Gastroesophageal sphincter (tissue), 4 donors: Measurements from ENCODE around the gene MRPL43. TPM values are rescaled to one million over a fixed set of nuclear protein-coding genes. Genes with fewer than 3 reads are reported as not detected.
A peak's percentile ranks its signal among the peaks of the same experiment; 100 is the strongest.
"Not testable (repeated sequence)": the region's sequence is repeated elsewhere in the genome, so short reads cannot be mapped to it uniquely, and the experiment has no call there.

Source experiments
- ATAC-seq: fragments of 150-250 bp; one replicate; pipeline ENCODE4 v1.9.1; 2016; ENCODE audit warnings: mild to moderate bottlenecking, moderate library complexity
- H3K27ac ChIP-seq, 4 donors: fragments of 200-600 bp; sonication (generic) in 3 of 4; 1 replicate in 3 of 4; 2 replicates in 1 of 4; pipeline ENCODE4 v1.5.1; 2016 to 2019
- H3K27me3 ChIP-seq: fragments of 200-600 bp; sonication (generic); one replicate; pipeline ENCODE4 v1.5.1; 2019
- H3K36me3 ChIP-seq, 2 donors: fragments of 200-600 bp; sonication (generic); one replicate each; pipeline ENCODE4 v1.5.1; 2019; ENCODE audit warnings: control low read depth in 1 of 2
- H3K4me1 ChIP-seq, 3 donors: fragments of 200-600 bp; sonication (generic); 1 replicate in 2 of 3; 2 replicates in 1 of 3; pipeline ENCODE4 v1.5.1; 2016 to 2019; ENCODE audit warnings: control low read depth in 2 of 3
- H3K4me3 ChIP-seq, 2 donors: fragments of 200-600 bp; sonication (generic); one replicate each; pipeline ENCODE4 v1.5.1; 2019; ENCODE audit warnings: mild to moderate bottlenecking in 1 of 2, moderate library complexity in 1 of 2
- H3K9me3 ChIP-seq, 3 donors: fragments of 200-600 bp; sonication (generic); one replicate each; pipeline ENCODE4 v1.5.1; 2017 to 2019; ENCODE audit warnings: control low read depth in 2 of 3
- EP300 ChIP-seq: sonication (generic); formaldehyde crosslinking; IDR thresholded peaks from one replicate; pipeline ENCODE4 v1.6.1; 2017; ENCODE audit warnings: antibody characterized with exemption, mild to moderate bottlenecking
- POLR2A ChIP-seq, 2 donors: fragments of 450-650 bp; IDR thresholded peaks; one replicate each; pipeline ENCODE4 v1.6.1; 2017; ENCODE audit warnings: antibody characterized with exemption in 2 of 2, mild to moderate bottlenecking in 2 of 2, moderate library complexity in 1 of 2
- POLR2AphosphoS5 ChIP-seq: sonication (generic); formaldehyde crosslinking; IDR thresholded peaks from one replicate; pipeline ENCODE4 v1.6.1; 2017; ENCODE audit warnings: antibody characterized with exemption
- WGBS, 2 donors: methylation state at CpG; one replicate each; pipeline ENCODE4 v1.1.5; 2018; ENCODE audit warnings: low coverage in 1 of 2; 5-methylcytosine and 5-hydroxymethylcytosine counted together
- total RNA-seq, 4 donors: library from RNA; depleted of rRNA; stranded (reverse); fragments of >200 nt; gene quantifications; one replicate each; pipeline ENCODE4 v1.1.0, GENCODE V29; 2016
- TF ChIP-seq, protein P1 (sequence below), 4 experiments: fragments of 200-600 bp in 2 of 4; fragments of 450-650 bp in 2 of 4; sonication (generic) in 1 of 4; IDR thresholded peaks; one replicate each; pipeline ENCODE4 v1.5.1; 2017 to 2019; ENCODE audit warnings: antibody characterized with exemption in 4 of 4, mild to moderate bottlenecking in 2 of 4, moderate library complexity in 2 of 4

Gene MRPL43
- 10 to 100 TPM; 58.0 to 93.8 (median 80.7) TPM for total RNA-seq

DNA sequence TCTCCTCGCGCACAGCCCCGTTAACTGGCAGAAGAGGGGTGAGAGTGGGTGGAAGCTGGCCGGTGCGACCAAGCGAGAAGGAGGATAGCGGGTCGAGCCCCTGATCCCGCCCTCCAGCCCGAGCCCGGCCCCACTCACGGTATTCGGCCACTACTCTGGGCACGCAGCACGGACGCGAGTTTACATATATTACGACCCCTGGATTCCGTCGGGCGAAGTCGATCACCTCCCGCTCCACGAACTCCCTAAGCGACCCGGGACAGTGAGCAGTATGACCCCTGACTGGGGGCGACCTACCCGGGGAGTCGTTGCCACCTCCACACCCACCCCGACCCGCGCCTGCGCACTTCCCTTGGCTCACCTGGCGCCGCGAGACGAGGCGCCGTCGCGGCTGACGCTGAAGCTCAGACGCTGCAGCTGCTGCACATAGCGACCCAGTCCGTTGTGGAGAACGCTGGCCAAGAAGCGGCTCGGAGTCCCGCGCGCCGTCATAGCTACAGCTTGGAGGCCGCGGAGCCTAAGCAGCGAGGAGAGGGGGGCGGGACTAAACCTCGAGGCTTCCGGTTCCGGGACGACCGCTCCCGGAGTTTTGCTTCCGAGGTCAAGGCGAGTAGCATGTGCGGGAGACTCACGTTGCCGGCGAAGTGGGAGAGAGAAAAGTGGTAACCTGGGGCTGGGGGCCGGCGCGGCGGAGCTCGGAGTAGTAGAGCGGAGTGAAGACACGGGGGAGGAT is at the start of gene MRPL43, which contains the start of gene TWNK:
TSS of gene MRPL43 (minus strand) at position 546 of the 733 bp plus-strand sequence. CDS start at position 492, 54 bp downstream.
TSS of gene TWNK (plus strand) at position 592 of the 733 bp plus-strand sequence. CDS start 668 bp downstream, outside the sequence.
- peaks cover 0 to 49% (median 19%) of the 10 kb centered on the region in 3 donors for H3K4me1 ChIP-seq
- WGBS, 2 donors, result 0% methylated on average over 7 of the region's 75 CpGs
- H3K27me3 ChIP-seq, result no peaks in the 10 kb centered on the region
- H3K4me3 ChIP-seq, result peak within 1 kb of the TSS; percentile 86 to 94
- TF ChIP-seq EP300, result no peak
- TF ChIP-seq, protein P1, sequence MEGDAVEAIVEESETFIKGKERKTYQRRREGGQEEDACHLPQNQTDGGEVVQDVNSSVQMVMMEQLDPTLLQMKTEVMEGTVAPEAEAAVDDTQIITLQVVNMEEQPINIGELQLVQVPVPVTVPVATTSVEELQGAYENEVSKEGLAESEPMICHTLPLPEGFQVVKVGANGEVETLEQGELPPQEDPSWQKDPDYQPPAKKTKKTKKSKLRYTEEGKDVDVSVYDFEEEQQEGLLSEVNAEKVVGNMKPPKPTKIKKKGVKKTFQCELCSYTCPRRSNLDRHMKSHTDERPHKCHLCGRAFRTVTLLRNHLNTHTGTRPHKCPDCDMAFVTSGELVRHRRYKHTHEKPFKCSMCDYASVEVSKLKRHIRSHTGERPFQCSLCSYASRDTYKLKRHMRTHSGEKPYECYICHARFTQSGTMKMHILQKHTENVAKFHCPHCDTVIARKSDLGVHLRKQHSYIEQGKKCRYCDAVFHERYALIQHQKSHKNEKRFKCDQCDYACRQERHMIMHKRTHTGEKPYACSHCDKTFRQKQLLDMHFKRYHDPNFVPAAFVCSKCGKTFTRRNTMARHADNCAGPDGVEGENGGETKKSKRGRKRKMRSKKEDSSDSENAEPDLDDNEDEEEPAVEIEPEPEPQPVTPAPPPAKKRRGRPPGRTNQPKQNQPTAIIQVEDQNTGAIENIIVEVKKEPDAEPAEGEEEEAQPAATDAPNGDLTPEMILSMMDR (IDR thresholded peaks at IDR 0.05), result peak in 1 of 4 experiments; percentile 33
- TF ChIP-seq POLR2AphosphoS5, result peak; percentile 72
- TF ChIP-seq POLR2A (IDR thresholded peaks at IDR 0.05), result peak in 1 of 2 donors; percentile 33
- ATAC-seq, result peak; percentile 83
- H3K27ac ChIP-seq, result peak within 1 kb of the TSS; percentile 25 to 90 (median 84)
- peaks cover 0 to 67% of the 10 kb centered on the region in 2 donors for H3K36me3 ChIP-seq
- H3K9me3 ChIP-seq, result no peaks in the 10 kb centered on the region

DNA sequence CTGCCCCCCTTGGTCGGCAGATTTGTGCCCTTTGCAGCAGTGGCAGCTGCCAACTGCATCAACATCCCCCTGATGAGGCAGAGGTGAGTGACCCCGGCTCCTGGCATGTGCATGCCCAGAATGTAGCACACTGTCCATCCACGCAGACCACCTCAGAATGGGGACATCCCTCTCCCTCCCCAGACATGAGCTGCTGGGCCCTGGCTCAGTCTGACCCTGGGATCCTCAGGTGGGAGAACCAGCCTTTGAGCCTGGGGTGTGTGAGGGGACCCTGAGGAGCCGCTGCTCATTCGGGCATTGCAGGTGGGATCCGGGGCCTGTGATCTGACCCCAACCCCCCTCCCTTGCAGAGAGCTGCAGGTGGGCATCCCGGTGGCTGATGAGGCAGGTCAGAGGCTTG is 49.4 kb upstream of the MRPL43 start:
- Histone ChIP-seq H3K27me3 (no peaks in the 10 kb centered on the region), H3K4me3 (no peak overlapping the region), H3K36me3 (peaks cover 0 to 54% of the 10 kb centered on the region in 2 donors), H3K27ac (no peak overlapping the region), H3K9me3 (no peaks in the 10 kb centered on the region), H3K4me1 (peaks cover 0 to 30% (median 13%) of the 10 kb centered on the region in 3 donors)
- WGBS, 2 donors, result 70% methylated on average over 2 of the region's 7 CpGs; no CpG with 5 or more reads in 1 of the 2 donors
- TF ChIP-seq POLR2A (IDR thresholded peaks at IDR 0.05) (no peak), POLR2AphosphoS5 (no peak), EP300 (no peak)
- TF ChIP-seq, protein P1 (IDR thresholded peaks at IDR 0.05), result no peak
- ATAC-seq, result no peak

DNA sequence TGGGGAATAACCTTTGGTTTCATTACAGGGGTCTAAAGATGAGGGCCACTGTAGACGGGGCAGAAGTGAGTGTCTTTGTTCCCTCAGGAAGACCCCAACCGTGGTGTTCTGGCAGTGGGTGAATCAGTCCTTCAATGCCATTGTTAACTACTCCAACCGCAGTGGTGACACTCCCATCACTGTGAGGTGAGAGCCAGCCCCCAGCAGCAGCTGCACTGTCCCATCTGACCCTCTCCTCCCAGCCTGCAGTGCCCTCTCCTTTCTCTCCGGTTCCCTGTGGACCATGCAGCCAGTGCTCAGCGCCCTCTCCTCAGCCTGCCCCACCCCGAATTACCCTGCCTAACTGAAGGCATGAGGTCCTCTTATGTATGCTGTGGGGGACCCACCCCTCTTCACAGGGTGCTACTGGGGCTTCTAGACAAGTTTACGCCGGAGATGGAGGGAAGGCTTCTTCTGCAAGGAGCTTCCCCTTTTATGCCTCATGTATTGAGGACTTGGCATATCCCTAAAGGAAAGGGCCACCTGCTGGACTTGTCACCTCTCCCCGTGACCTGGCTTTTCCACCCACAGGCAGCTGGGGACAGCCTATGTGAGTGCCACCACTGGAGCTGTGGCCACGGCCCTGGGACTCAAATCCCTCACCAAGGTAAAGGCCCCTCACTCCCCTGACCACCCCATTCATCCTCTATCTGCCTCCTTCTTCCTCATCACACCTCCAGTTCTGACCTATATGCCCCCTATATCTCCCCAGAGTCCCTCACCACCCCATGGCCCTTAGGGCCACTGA is 48.8 kb upstream of the MRPL43 start:
- H3K4me3 ChIP-seq, result no peak overlapping the region
- H3K27ac ChIP-seq, result no peak overlapping the region
- no peak for TF ChIP-seq POLR2AphosphoS5
- no peak for TF ChIP-seq EP300
- no peak for TF ChIP-seq POLR2A (IDR thresholded peaks at IDR 0.05)
- TF ChIP-seq, protein P1 (IDR thresholded peaks at IDR 0.05), result no peak
- no peak for ATAC-seq
- H3K9me3 ChIP-seq, result no peaks in the 10 kb centered on the region
- no peaks in the 10 kb centered on the region for H3K27me3 ChIP-seq
- peaks cover 0 to 54% of the 10 kb centered on the region in 2 donors for H3K36me3 ChIP-seq
- 60 to 84% methylated on average over 1 to 6 of the region's 10 CpGs for WGBS, 2 donors
- H3K4me1 ChIP-seq, result peaks cover 0 to 24% (median 10%) of the 10 kb centered on the region in 3 donors

DNA sequence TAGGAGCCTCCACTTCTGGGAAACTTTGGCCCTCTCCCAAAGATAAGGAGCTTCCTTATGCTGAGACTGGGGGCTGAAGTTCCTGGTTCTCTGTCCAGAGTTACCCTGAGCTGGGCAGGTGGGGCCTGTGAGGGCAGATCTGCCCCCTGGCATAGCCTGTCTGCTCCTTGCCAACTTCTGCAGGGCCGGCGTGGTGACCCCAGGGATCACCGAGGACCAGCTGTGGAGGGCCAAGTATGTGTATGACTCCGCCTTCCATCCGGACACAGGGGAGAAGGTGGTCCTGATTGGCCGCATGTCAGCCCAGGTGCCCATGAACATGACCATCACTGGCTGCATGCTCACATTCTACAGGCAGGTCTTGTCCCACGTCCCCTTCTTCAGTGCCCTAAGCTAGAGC is 48.0 kb upstream of the MRPL43 start:
- no peak for ATAC-seq
- no peaks in the 10 kb centered on the region for H3K27me3 ChIP-seq
- peaks cover 0 to 54% of the 10 kb centered on the region in 2 donors for H3K36me3 ChIP-seq

DNA sequence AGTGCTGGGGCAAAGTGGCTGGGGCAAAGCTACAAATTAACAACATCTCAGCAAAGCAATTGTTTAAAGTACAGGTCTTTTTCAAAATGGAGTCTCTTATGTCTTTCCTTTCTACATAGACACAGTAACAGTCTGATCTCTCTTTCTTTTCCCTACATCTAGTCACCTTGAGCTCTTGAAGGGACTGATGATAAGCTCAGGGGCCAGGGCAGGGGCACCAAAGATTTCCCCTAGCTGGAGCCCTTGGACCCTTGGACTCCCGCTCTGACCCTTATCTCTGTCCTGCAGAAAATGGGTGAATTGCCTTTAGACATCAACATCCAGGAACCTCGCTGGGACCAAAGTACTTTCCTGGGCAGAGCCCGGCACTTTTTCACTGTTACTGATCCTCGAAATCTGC is 47.1 kb upstream of the MRPL43 start:
- not testable (repeated sequence) for ATAC-seq, H3K9me3 ChIP-seq, H3K4me3 ChIP-seq, H3K27me3 ChIP-seq, H3K27ac ChIP-seq
- peaks cover 0 to 28% (median 12%) of the 10 kb centered on the region in 3 donors for H3K4me1 ChIP-seq
- WGBS, 2 donors, result 80 to 91% methylated on average over 2 to 4 of the region's 4 CpGs
- peaks cover 0 to 49% of the 10 kb centered on the region in 2 donors for H3K36me3 ChIP-seq

More for the DNA sequence above, 48.0 kb upstream of the MRPL43 start:
- no peak overlapping the region for H3K27ac ChIP-seq
- no peak overlapping the region for H3K4me3 ChIP-seq
- TF ChIP-seq POLR2A (IDR thresholded peaks at IDR 0.05), result no peak
- TF ChIP-seq EP300, result no peak
- H3K4me1 ChIP-seq, result peaks cover 0 to 25% (median 12%) of the 10 kb centered on the region in 3 donors
- no peaks in the 10 kb centered on the region for H3K9me3 ChIP-seq
- 82 to 83% methylated on average over 1 to 2 of the region's 7 CpGs for WGBS, 2 donors
